GM23338 (cell line): Measurements from ENCODE around the gene BBS1. TPM values are rescaled to one million over a fixed set of nuclear protein-coding genes. Genes with fewer than 3 reads are reported as not detected.

ENCODE experiments used
- ATAC-seq: fragments of 200-7000 bp; cut with Tn5 transposase; 3 replicates; pipeline ENCODE4 v1.9.1; 2020
- DNase-seq: peaks from one replicate; pipeline ENCODE4 v3.0.0-alpha.2; 2015; ENCODE audit warnings: low spot score
- H2AFZ ChIP-seq: fragments of 200-600 bp; sonication (generic); 2 replicates; pipeline ENCODE4 v1.8.0; 2016; ENCODE audit warnings: antibody characterized with exemption, mild to moderate bottlenecking, moderate library complexity
- H3F3A ChIP-seq: fragments of 200-600 bp; sonication (generic); replicated peaks from 2 replicates; pipeline ENCODE4 v1.8.0; 2017; ENCODE audit warnings: antibody characterized with exemption, mixed run types, low read depth
- H3K27ac ChIP-seq: fragments of 200-600 bp; sonication (generic); 2 replicates; pipeline ENCODE4 v1.6.1; 2016; ENCODE audit warnings: low read depth
- H3K27me3 ChIP-seq: fragments of 200-600 bp; sonication (generic); 2 replicates; pipeline ENCODE4 v1.8.0; 2016; ENCODE audit warnings: mild to moderate bottlenecking, mixed run types, moderate library complexity; ENCODE audit not compliant: insufficient read depth
- H3K36me3 ChIP-seq: fragments of 200-600 bp; sonication (generic); 2 replicates; pipeline ENCODE4 v1.8.0; 2016; ENCODE audit warnings: mild to moderate bottlenecking; ENCODE audit not compliant: insufficient read depth
- H3K4me1 ChIP-seq: fragments of 200-600 bp; sonication (generic); 2 replicates; pipeline ENCODE4 v1.8.0; 2016; ENCODE audit warnings: mild to moderate bottlenecking, moderate library complexity; ENCODE audit not compliant: insufficient read depth
- H3K4me2 ChIP-seq: fragments of 200-600 bp; sonication (generic); 2 replicates; pipeline ENCODE4 v1.7.1; 2017; ENCODE audit warnings: mixed run types
- H3K4me3 ChIP-seq: fragments of 200-600 bp; sonication (generic); 2 replicates; pipeline ENCODE4 v1.6.1; 2016; ENCODE audit warnings: mixed run types
- H3K79me2 ChIP-seq: fragments of 200-600 bp; sonication (generic); replicated peaks from 2 replicates; pipeline ENCODE4 v1.8.0; 2017; ENCODE audit warnings: mild to moderate bottlenecking; ENCODE audit not compliant: insufficient read depth
- H3K9me2 ChIP-seq: fragments of 200-600 bp; sonication (generic); 2 replicates; pipeline ENCODE4 v1.8.0; 2017; ENCODE audit not compliant: insufficient read depth
- H4K20me1 ChIP-seq: fragments of 200-600 bp; sonication (generic); replicated peaks from 2 replicates; pipeline ENCODE4 v1.8.0; 2017; ENCODE audit warnings: mild to moderate bottlenecking; ENCODE audit not compliant: insufficient read depth
- H3K27ac Mint-ChIP-seq: 2 replicates; pipeline ENCODE4 v1.8.0; 2020; ENCODE audit warnings: inconsistent platforms, mild to moderate bottlenecking, moderate library complexity, mixed read lengths
- H3K27me3 Mint-ChIP-seq: 3 replicates; pipeline ENCODE4 v1.8.0; 2022; ENCODE audit warnings: low read depth, mild to moderate bottlenecking, moderate library complexity, mixed read lengths, inconsistent platforms; ENCODE audit not compliant: insufficient read depth, poor library complexity
- H3K36me3 Mint-ChIP-seq: 3 replicates; pipeline ENCODE4 v1.8.0; 2021; ENCODE audit warnings: low read depth, mild to moderate bottlenecking, inconsistent platforms, moderate library complexity, mixed read lengths
- H3K4me1 Mint-ChIP-seq: 3 replicates; pipeline ENCODE4 v1.8.0; 2020; ENCODE audit warnings: mild to moderate bottlenecking, inconsistent platforms, mixed read lengths
- H3K4me3 Mint-ChIP-seq: 3 replicates; pipeline ENCODE4 v1.8.0; 2021; ENCODE audit warnings: moderate library complexity, mild to moderate bottlenecking, inconsistent platforms, mixed read lengths
- H3K9me3 Mint-ChIP-seq: 3 replicates; pipeline ENCODE4 v1.8.0; 2020; ENCODE audit warnings: moderate library complexity, mild to moderate bottlenecking, inconsistent platforms, mixed read lengths
- CREB1 ChIP-seq: fragments of 250-450 bp; sonication (Bioruptor Pico); IDR thresholded peaks from 2 replicates; pipeline ENCODE4 v1.5.0; 2020; ENCODE audit warnings: low read depth, mild to moderate bottlenecking, moderate library complexity
- CTCF ChIP-seq, 2 experiments: fragments of 200-600 bp in 1 of 2; sonication (generic) in 1 of 2; conservative IDR thresholded peaks; 2 replicates each; pipeline versions ENCODE4 v1.5.1 to v1.6.1; 2016 to 2017; ENCODE audit warnings: antibody characterized with exemption in 2 of 2, low read depth in 2 of 2, mild to moderate bottlenecking in 2 of 2, moderate library complexity in 1 of 2
- EZH2 ChIP-seq: fragments of 200-600 bp; sonication (generic); IDR thresholded peaks from one replicate; pipeline ENCODE4 v1.8.0; 2017; ENCODE audit warnings: antibody characterized with exemption, mild to moderate bottlenecking, low read depth; ENCODE audit not compliant: unreplicated experiment
- EZH2phosphoT487 ChIP-seq: fragments of 200-600 bp; sonication (generic); IDR thresholded peaks from one replicate; pipeline ENCODE4 v1.8.1; 2018; ENCODE audit warnings: antibody characterized with exemption; ENCODE audit not compliant: unreplicated experiment
- JUNB ChIP-seq: IDR thresholded peaks from one replicate; pipeline ENCODE4 v1.6.1; 2016; ENCODE audit warnings: antibody characterized with exemption; ENCODE audit not compliant: unreplicated experiment
- NANOG ChIP-seq: IDR thresholded peaks from 2 replicates; pipeline ENCODE4 v1.6.1; 2016; ENCODE audit warnings: antibody characterized with exemption, borderline replicate concordance
- POLR2AphosphoS5 ChIP-seq: IDR thresholded peaks from 2 replicates; pipeline ENCODE4 v1.6.1; 2016; ENCODE audit warnings: antibody characterized with exemption, low read depth
- STAT1 ChIP-seq: IDR thresholded peaks from one replicate; pipeline ENCODE4 v1.6.1; 2016; ENCODE audit warnings: antibody characterized with exemption; ENCODE audit not compliant: unreplicated experiment
- ZNF114 ChIP-seq: fragments of 250-450 bp; sonication (Bioruptor Pico); IDR thresholded peaks from 2 replicates; pipeline ENCODE4 v1.5.0; 2020; ENCODE audit warnings: mild to moderate bottlenecking, moderate library complexity
- ZNF331 ChIP-seq: fragments of 250-450 bp; sonication (Bioruptor Pico); IDR thresholded peaks from 2 replicates; pipeline ENCODE4 v1.5.0; 2020; ENCODE audit warnings: low read depth, mild to moderate bottlenecking, moderate library complexity
- polyA plus RNA-seq: library from polyadenylated mRNA; unstranded; fragments of >200 nt; fragmentation: Nextera tagmentation; extraction: Ambion mirVana; gene quantifications from 2 replicates; pipeline ENCODE4 v1.2.1, GENCODE V29; 2016
- total RNA-seq: library from RNA; depleted of rRNA; stranded (reverse); fragments of >200 nt; shearing (Covaris generic); gene quantifications from 2 replicates; pipeline ENCODE4 v1.2.3, GENCODE V29; 2014
- TF ChIP-seq, protein P1 (sequence below): fragments of 250-450 bp; sonication (Bioruptor Pico); IDR thresholded peaks from 2 replicates; pipeline ENCODE4 v1.5.0; 2020; ENCODE audit warnings: mild to moderate bottlenecking, moderate library complexity
- TF ChIP-seq, protein P2 (sequence below): IDR thresholded peaks from 2 replicates; pipeline ENCODE4 v1.6.1; 2016; ENCODE audit warnings: antibody characterized with exemption
- TF ChIP-seq, protein P3 (sequence below): IDR thresholded peaks from one replicate; pipeline ENCODE4 v1.6.1; 2018; ENCODE audit warnings: antibody characterized with exemption; ENCODE audit not compliant: unreplicated experiment

BBS1 gene
- total and polyA plus RNA-seq, 2 experiments from 2014 or later, result 11.6 to 41.3 TPM

DNA sequence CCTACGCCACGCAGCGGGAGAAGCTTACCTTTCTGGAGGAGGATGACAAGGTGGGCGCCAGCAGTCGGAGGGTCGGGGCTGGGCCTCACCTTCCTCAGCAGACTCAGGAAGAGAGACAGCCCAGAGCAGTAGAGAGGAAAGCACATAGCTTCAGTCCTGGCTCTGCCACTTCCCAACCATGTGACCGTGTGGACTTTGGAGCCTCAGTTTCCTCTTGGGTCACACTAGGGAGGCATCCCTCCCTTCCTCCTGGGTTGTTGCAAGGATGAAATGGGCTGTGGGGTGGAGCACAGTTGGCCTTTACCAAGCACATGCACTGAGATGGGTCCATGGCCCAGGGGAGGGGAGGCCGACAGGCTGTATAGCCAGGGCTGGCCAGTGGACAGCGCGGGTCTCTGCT is 17.3 kb upstream of the BBS1 start:
- Mint-ChIP-seq H3K4me3 (no peak overlapping the region), H3K27ac (peak overlapping the region; percentile 9; the same call in 1 of the 2 replicates), H3K36me3 (peaks cover 43% of the 10 kb centered on the region), H3K4me1 (peaks cover 8% of the 10 kb centered on the region), H3K9me3 (no peaks in the 10 kb centered on the region), H3K27me3 (peaks cover 10% of the 10 kb centered on the region)
- no peaks in the 10 kb centered on the region for H4K20me1 ChIP-seq
- H3K4me1 ChIP-seq, result peaks cover 5% of the 10 kb centered on the region
- H3K79me2 ChIP-seq, result no peaks in the 10 kb centered on the region
- no peak for DNase-seq
- H3K4me2 ChIP-seq, result no peak overlapping the region
- no peak for ATAC-seq
- no peak overlapping the region for H3K27ac ChIP-seq
- no peaks in the 10 kb centered on the region for H3K9me2 ChIP-seq
- no peak for TF ChIP-seq CTCF (conservative IDR thresholded peaks at IDR 0.05; ENCODE audit: low read depth in 2 of 2)
- TF ChIP-seq STAT1, result no peak
- TF ChIP-seq, protein P1, sequence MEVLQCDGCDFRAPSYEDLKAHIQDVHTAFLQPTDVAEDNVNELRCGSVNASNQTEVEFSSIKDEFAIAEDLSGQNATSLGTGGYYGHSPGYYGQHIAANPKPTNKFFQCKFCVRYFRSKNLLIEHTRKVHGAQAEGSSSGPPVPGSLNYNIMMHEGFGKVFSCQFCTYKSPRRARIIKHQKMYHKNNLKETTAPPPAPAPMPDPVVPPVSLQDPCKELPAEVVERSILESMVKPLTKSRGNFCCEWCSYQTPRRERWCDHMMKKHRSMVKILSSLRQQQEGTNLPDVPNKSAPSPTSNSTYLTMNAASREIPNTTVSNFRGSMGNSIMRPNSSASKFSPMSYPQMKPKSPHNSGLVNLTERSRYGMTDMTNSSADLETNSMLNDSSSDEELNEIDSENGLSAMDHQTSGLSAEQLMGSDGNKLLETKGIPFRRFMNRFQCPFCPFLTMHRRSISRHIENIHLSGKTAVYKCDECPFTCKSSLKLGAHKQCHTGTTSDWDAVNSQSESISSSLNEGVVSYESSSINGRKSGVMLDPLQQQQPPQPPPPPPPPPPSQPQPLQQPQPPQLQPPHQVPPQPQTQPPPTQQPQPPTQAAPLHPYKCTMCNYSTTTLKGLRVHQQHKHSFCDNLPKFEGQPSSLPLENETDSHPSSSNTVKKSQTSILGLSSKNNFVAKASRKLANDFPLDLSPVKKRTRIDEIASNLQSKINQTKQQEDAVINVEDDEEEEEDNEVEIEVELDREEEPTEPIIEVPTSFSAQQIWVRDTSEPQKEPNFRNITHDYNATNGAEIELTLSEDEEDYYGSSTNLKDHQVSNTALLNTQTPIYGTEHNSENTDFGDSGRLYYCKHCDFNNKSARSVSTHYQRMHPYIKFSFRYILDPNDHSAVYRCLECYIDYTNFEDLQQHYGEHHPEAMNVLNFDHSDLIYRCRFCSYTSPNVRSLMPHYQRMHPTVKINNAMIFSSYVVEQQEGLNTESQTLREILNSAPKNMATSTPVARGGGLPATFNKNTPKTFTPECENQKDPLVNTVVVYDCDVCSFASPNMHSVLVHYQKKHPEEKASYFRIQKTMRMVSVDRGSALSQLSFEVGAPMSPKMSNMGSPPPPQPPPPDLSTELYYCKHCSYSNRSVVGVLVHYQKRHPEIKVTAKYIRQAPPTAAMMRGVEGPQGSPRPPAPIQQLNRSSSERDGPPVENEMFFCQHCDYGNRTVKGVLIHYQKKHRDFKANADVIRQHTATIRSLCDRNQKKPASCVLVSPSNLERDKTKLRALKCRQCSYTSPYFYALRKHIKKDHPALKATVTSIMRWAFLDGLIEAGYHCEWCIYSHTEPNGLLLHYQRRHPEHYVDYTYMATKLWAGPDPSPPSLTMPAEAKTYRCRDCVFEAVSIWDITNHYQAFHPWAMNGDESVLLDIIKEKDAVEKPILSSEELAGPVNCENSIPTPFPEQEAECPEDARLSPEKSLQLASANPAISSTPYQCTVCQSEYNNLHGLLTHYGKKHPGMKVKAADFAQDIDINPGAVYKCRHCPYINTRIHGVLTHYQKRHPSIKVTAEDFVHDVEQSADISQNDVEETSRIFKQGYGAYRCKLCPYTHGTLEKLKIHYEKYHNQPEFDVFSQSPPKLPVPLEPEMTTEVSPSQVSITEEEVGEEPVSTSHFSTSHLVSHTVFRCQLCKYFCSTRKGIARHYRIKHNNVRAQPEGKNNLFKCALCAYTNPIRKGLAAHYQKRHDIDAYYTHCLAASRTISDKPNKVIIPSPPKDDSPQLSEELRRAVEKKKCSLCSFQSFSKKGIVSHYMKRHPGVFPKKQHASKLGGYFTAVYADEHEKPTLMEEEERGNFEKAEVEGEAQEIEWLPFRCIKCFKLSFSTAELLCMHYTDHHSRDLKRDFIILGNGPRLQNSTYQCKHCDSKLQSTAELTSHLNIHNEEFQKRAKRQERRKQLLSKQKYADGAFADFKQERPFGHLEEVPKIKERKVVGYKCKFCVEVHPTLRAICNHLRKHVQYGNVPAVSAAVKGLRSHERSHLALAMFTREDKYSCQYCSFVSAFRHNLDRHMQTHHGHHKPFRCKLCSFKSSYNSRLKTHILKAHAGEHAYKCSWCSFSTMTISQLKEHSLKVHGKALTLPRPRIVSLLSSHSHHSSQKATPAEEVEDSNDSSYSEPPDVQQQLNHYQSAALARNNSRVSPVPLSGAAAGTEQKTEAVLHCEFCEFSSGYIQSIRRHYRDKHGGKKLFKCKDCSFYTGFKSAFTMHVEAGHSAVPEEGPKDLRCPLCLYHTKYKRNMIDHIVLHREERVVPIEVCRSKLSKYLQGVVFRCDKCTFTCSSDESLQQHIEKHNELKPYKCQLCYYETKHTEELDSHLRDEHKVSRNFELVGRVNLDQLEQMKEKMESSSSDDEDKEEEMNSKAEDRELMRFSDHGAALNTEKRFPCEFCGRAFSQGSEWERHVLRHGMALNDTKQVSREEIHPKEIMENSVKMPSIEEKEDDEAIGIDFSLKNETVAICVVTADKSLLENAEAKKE (CRISPR knock-in tag), result no peak
- TF ChIP-seq, protein P2, sequence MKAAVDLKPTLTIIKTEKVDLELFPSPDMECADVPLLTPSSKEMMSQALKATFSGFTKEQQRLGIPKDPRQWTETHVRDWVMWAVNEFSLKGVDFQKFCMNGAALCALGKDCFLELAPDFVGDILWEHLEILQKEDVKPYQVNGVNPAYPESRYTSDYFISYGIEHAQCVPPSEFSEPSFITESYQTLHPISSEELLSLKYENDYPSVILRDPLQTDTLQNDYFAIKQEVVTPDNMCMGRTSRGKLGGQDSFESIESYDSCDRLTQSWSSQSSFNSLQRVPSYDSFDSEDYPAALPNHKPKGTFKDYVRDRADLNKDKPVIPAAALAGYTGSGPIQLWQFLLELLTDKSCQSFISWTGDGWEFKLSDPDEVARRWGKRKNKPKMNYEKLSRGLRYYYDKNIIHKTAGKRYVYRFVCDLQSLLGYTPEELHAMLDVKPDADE, result no peak
- no peak for TF ChIP-seq POLR2AphosphoS5
- TF ChIP-seq ZNF114, result no peak
- no peak for TF ChIP-seq EZH2phosphoT487
- TF ChIP-seq JUNB, result no peak
- no peak for TF ChIP-seq EZH2
- no peak for TF ChIP-seq ZNF331 (CRISPR knock-in tag)
- TF ChIP-seq, protein P3, sequence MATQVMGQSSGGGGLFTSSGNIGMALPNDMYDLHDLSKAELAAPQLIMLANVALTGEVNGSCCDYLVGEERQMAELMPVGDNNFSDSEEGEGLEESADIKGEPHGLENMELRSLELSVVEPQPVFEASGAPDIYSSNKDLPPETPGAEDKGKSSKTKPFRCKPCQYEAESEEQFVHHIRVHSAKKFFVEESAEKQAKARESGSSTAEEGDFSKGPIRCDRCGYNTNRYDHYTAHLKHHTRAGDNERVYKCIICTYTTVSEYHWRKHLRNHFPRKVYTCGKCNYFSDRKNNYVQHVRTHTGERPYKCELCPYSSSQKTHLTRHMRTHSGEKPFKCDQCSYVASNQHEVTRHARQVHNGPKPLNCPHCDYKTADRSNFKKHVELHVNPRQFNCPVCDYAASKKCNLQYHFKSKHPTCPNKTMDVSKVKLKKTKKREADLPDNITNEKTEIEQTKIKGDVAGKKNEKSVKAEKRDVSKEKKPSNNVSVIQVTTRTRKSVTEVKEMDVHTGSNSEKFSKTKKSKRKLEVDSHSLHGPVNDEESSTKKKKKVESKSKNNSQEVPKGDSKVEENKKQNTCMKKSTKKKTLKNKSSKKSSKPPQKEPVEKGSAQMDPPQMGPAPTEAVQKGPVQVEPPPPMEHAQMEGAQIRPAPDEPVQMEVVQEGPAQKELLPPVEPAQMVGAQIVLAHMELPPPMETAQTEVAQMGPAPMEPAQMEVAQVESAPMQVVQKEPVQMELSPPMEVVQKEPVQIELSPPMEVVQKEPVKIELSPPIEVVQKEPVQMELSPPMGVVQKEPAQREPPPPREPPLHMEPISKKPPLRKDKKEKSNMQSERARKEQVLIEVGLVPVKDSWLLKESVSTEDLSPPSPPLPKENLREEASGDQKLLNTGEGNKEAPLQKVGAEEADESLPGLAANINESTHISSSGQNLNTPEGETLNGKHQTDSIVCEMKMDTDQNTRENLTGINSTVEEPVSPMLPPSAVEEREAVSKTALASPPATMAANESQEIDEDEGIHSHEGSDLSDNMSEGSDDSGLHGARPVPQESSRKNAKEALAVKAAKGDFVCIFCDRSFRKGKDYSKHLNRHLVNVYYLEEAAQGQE, result no peak
- TF ChIP-seq NANOG, result no peak
- no peak for TF ChIP-seq CREB1 (CRISPR knock-in tag)
- no peaks in the 10 kb centered on the region for H3K27me3 ChIP-seq
- 0 out of 2 replicates have a peak, but pooled peaks cover 10% of the 10 kb centered on the region for H3F3A ChIP-seq
- no peak overlapping the region for H2AFZ ChIP-seq
- H3K4me3 ChIP-seq, result no peak overlapping the region
- no peaks in the 10 kb centered on the region; the same call in 1 of the 2 replicates for H3K36me3 ChIP-seq
